ENCODE data around the gene KANTR.
A peak's percentile ranks its signal among the peaks of the same experiment; 100 is the strongest.

KANTR gene

GRCh38 chrX:53093748-53094581 lies at the start of gene KANTR:
KANTR (plus strand) TSS chrX:53094142; CDS start chrX:53124273, 30,131 bp downstream.
- H3K4me1 Mint-ChIP-seq = peaks cover 17% of the 10 kb centered on the region
- DNase-seq (ENCODE audit: low spot score in 2 of 2) = peak; percentile 48 to 83
- H3K4me3 Mint-ChIP-seq = peak within 1 kb of the TSS; percentile 76
- peak within 1 kb of the TSS; percentile 75 for H3K27ac Mint-ChIP-seq
- H3K9me3 Mint-ChIP-seq = no peaks in the 10 kb centered on the region
- peak; percentile 89 for ATAC-seq
- peaks cover 6% of the 10 kb centered on the region for H3K36me3 Mint-ChIP-seq

- Mint-ChIP-seq H3K27ac (no peak overlapping the region), H3K36me3 (no peaks in the 10 kb centered on the region), H3K4me1 (no peaks in the 10 kb centered on the region), H3K9me3 (no peaks in the 10 kb centered on the region), H3K4me3 (no peak overlapping the region)
- DNase-seq (ENCODE audit: low spot score in 2 of 2) = no peak
- ATAC-seq = no peak
Measured at GRCh38 chrX:53044995-53045394, 48.9 kb upstream of the KANTR start.

GRCh38 chrX:53047228-53047627 lies 46.7 kb upstream of the KANTR start:
- H3K9me3 Mint-ChIP-seq = no peaks in the 10 kb centered on the region
- H3K36me3 Mint-ChIP-seq = no peaks in the 10 kb centered on the region
- ATAC-seq (no peak), DNase-seq (ENCODE audit: low spot score in 2 of 2) (no peak)
- H3K4me3 Mint-ChIP-seq = no peak overlapping the region
- H3K27ac Mint-ChIP-seq = no peak overlapping the region
- no peaks in the 10 kb centered on the region for H3K4me1 Mint-ChIP-seq

- no peak within 1 kb of the TSS for H3K4me3 Mint-ChIP-seq
- ATAC-seq = no peak
- H3K4me1 Mint-ChIP-seq = no peaks in the 10 kb centered on the region
- H3K36me3 Mint-ChIP-seq = no peaks in the 10 kb centered on the region
- no peak for DNase-seq (ENCODE audit: low spot score in 2 of 2)
- H3K27ac Mint-ChIP-seq = no peak within 1 kb of the TSS
- H3K9me3 Mint-ChIP-seq = no peaks in the 10 kb centered on the region
Measured at GRCh38 chrX:53048169-53049126, 45.5 kb upstream of the KANTR start, which contains the start of gene GPR173. GPR173 (plus strand) TSS chrX:53048789; CDS start chrX:53076622, 27,833 bp downstream.

GRCh38 chrX:53049127-53049517 lies 44.8 kb upstream of the KANTR start:
- Mint-ChIP-seq H3K9me3 (no peaks in the 10 kb centered on the region), H3K4me3 (no peak overlapping the region), H3K36me3 (no peaks in the 10 kb centered on the region), H3K4me1 (no peaks in the 10 kb centered on the region), H3K27ac (no peak overlapping the region)
- DNase-seq (ENCODE audit: low spot score in 2 of 2) = no peak
- ATAC-seq = no peak

DNA sequence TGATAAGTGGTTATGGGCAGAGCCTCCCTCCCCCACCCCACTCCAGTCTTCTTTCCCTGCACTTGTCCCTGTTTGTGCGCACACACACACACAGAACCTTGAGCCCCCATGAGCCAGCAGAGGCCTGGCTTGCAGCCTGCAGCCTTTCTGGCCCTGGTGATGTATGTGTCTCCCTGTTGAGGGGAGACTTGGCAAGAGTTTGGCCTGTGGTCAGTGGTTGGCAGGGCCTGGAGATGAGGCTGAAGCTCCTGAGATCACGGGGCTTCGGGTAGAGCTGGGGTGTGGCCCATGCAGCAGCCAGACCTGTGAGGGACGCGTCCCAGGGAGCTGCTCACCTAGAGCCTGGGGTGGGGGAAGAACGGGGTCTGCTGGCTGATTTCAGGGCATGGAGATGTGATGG lies 43.1 kb upstream of the KANTR start:
- no peaks in the 10 kb centered on the region for H3K9me3 Mint-ChIP-seq
- ATAC-seq (no peak), DNase-seq (ENCODE audit: low spot score in 2 of 2) (no peak)
- no peaks in the 10 kb centered on the region for H3K4me1 Mint-ChIP-seq
- H3K27ac Mint-ChIP-seq = no peak overlapping the region
- H3K36me3 Mint-ChIP-seq = no peaks in the 10 kb centered on the region
- no peak overlapping the region for H3K4me3 Mint-ChIP-seq

DNA sequence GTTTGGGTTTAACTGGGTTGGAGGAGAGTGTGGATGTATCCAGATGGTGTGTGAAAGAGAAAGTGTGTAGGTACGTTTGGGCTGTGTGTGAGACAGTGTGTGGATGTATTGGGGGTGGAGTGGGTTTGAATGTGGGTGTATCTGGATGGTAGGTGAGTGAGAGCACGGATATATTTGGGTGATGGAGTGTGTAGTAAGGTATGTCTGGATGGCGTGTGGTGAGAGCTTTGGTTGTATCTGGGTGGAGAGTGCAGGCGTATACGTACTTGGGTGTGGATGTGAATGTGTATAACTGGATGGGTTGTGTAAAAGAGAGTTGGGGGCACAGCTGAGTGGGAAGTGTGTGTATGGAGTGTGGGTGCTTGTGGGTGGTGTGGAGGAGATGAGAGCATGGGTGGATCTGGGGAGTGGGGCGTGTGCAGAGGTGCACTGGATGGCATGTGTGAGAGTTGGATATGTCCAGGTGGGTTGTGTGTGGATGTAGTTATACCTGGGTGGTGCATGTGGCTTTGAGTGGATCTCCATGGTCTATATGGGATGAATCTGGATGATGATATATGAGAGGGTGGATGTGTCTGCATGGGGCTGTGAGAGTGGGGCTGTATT lies 38.6 kb upstream of the KANTR start:
- no peak for ATAC-seq
- no peak overlapping the region for H3K4me3 Mint-ChIP-seq

GRCh38 chrX:53056292-53056691 lies 37.6 kb upstream of the KANTR start:
- DNase-seq (ENCODE audit: low spot score in 2 of 2) = no peak
- ATAC-seq = peak; percentile 90
- Mint-ChIP-seq H3K36me3 (no peaks in the 10 kb centered on the region), H3K9me3 (no peaks in the 10 kb centered on the region), H3K27ac (no peak overlapping the region), H3K4me3 (no peak overlapping the region), H3K4me1 (no peaks in the 10 kb centered on the region)

More for the DNA sequence above, 38.6 kb upstream of the KANTR start:
- no peak overlapping the region for H3K27ac Mint-ChIP-seq
- H3K9me3 Mint-ChIP-seq = no peaks in the 10 kb centered on the region
- H3K36me3 Mint-ChIP-seq = no peaks in the 10 kb centered on the region
- no peak for DNase-seq (ENCODE audit: low spot score in 2 of 2)
- no peaks in the 10 kb centered on the region for H3K4me1 Mint-ChIP-seq

DNA sequence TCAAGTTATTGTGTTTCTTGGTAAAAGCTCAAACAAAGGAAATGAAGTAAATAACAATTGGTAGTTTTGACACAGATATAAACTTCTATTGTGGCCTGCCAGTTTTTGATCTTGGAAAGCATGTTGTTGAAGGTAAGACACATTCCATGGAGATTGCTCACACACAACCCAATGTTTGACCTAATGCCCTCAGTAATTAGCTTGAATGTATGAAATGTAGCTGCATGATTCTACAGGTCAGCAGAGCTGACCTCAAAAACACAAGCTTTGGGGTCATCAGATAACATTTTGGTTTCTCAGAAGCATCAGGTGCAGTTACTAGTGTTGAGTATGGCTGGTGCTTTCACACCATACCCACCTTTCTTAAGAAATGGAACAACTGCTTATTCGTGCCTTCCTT lies 28.8 kb upstream of the KANTR start:
- ATAC-seq (no peak), DNase-seq (ENCODE audit: low spot score in 2 of 2) (no peak)
- Mint-ChIP-seq H3K9me3 (no peaks in the 10 kb centered on the region), H3K27ac (no peak overlapping the region), H3K4me1 (no peaks in the 10 kb centered on the region), H3K36me3 (no peaks in the 10 kb centered on the region), H3K4me3 (no peak overlapping the region)

GRCh38 chrX:53071064-53071463 lies 22.9 kb upstream of the KANTR start:
- no peak overlapping the region for H3K27ac Mint-ChIP-seq
- H3K9me3 Mint-ChIP-seq = no peaks in the 10 kb centered on the region
- ATAC-seq (no peak), DNase-seq (ENCODE audit: low spot score in 2 of 2) (no peak)
- H3K4me1 Mint-ChIP-seq = peaks cover 21% of the 10 kb centered on the region
- peak overlapping the region; percentile 75 for H3K4me3 Mint-ChIP-seq
- no peaks in the 10 kb centered on the region for H3K36me3 Mint-ChIP-seq

- peak in 1 of 2 donors; percentile 68 for DNase-seq (ENCODE audit: low spot score in 2 of 2)
- Mint-ChIP-seq H3K36me3 (no peaks in the 10 kb centered on the region), H3K4me1 (peaks cover 21% of the 10 kb centered on the region), H3K9me3 (peaks cover 2% of the 10 kb centered on the region), H3K27ac (peak overlapping the region; percentile 35), H3K4me3 (peak overlapping the region; percentile 75)
- ATAC-seq = peak; percentile 87
Measured at GRCh38 chrX:53071604-53072417, 22.1 kb upstream of the KANTR start.

DNA sequence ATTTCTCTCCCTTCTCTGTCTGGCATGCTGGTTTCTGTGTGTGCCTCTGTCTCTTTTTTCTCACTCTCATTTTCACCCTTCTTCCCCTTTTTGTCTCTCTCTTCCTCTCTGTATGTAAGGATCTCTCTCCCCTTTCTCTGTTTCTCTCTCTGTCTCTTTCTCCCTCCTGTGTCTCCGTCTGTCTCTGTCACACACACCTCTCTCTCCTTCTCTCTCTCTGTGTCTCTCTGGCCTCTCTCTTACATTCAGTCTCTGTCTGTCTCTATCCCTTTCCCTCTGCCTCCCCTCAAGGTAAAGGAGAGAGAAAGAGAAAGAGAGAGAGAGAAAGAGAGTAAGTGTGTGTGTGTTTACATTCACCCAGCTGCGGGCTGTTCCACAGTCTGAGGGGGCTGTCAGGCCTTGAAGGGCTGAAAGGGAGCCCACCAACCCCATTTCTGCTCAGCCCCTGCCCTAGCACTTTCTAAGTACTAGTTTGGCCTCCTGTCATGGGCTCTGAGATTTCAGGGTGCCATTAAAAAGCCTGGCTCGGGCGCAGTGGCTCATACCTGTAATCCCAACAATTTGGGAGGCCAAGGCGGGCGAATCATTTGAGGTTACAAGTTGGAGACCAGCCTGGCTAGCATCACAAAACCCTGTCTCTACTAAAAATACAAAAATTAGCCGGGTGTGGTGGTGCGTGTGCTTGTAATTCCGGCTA lies 21.4 kb upstream of the KANTR start:
- H3K4me3 Mint-ChIP-seq = peak overlapping the region; percentile 75
- H3K4me1 Mint-ChIP-seq = peaks cover 21% of the 10 kb centered on the region
- no peak for DNase-seq (ENCODE audit: low spot score in 2 of 2)
- peak overlapping the region; percentile 35 for H3K27ac Mint-ChIP-seq
- ATAC-seq = peak; percentile 7
- peaks cover 2% of the 10 kb centered on the region for H3K9me3 Mint-ChIP-seq
- no peaks in the 10 kb centered on the region for H3K36me3 Mint-ChIP-seq

DNA sequence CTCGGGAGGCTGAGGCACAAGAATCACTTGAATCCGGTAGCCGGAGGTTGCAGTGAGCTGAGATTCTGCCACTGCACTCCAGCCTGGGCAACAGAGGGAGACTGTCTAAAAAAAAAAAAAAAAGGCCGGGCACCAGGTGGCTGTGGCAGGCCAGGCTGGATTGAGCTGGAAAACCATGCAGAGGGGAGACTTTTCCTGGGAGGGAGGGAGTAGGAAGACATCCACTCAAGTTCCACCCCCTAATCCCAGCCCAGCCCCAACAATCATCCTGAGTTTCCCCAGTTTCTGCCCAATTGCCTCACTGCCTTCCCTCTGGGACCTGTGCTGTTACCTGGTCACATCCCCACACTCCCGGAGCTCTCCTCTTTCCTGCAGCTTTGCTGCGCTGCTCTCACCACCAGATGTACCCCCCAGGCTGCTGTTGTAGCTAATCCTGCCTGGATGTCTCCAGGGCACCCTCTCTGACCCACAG lies 20.8 kb upstream of the KANTR start:
- peaks cover 2% of the 10 kb centered on the region for H3K9me3 Mint-ChIP-seq
- DNase-seq (ENCODE audit: low spot score in 2 of 2) (no peak), ATAC-seq (no peak)
- H3K4me3 Mint-ChIP-seq = peak overlapping the region; percentile 54
- no peak overlapping the region for H3K27ac Mint-ChIP-seq
- no peaks in the 10 kb centered on the region for H3K36me3 Mint-ChIP-seq
- H3K4me1 Mint-ChIP-seq = peaks cover 21% of the 10 kb centered on the region

GRCh38 chrX:53075011-53075410 lies 18.9 kb upstream of the KANTR start:
- H3K27ac Mint-ChIP-seq = no peak overlapping the region
- ATAC-seq (no peak), DNase-seq (ENCODE audit: low spot score in 2 of 2) (peak in 1 of 2 donors; percentile 48)
- no peaks in the 10 kb centered on the region for H3K36me3 Mint-ChIP-seq
- H3K4me3 Mint-ChIP-seq = no peak overlapping the region
- H3K9me3 Mint-ChIP-seq = peaks cover 2% of the 10 kb centered on the region
- H3K4me1 Mint-ChIP-seq = peaks cover 21% of the 10 kb centered on the region
